Measurements from ENCODE around the gene BTAF1. TPM values are rescaled to one million over a fixed set of nuclear protein-coding genes. Genes with fewer than 3 reads are reported as not detected.

BTAF1 gene
- total and polyA plus RNA-seq, 2 experiments from 2014 or later, result 15.3 to 45.0 TPM

GRCh38 chr10:92003258-92003657 is 79.7 kb downstream of the BTAF1 start:
- WGBS (ENCODE audit: low lambda C conversion rate, missing lambda C conversion rate), result 96% methylated on average over 2 of the region's 2 CpGs
- H3K27me3 ChIP-seq, result no peaks in the 10 kb centered on the region
- H3K9me2 ChIP-seq (replicated peaks; ENCODE audit: insufficient read depth), result no peaks in the 10 kb centered on the region
- no peaks in the 10 kb centered on the region for H3K36me3 ChIP-seq (replicated peaks; ENCODE audit: insufficient read depth, low read depth)
- no peak for DNase-seq (ENCODE audit: low spot score)
- no peaks in the 10 kb centered on the region for H4K20me1 ChIP-seq (ENCODE audit: insufficient read depth, poor library complexity, severe bottlenecking)
- H3K4me3 ChIP-seq, result no peak overlapping the region
- H3K9me3 ChIP-seq (ENCODE audit: low read depth), result no peaks in the 10 kb centered on the region
- H2AFZ ChIP-seq, result no peak overlapping the region
- H3K4me1 ChIP-seq (ENCODE audit: insufficient read depth), result no peaks in the 10 kb centered on the region
- no peak overlapping the region for H3K4me2 ChIP-seq
- H3K27ac ChIP-seq, result no peak overlapping the region
- TF ChIP-seq EZH2phosphoT487 (IDR thresholded peaks at IDR 0.05; ENCODE audit: low read depth, severe bottlenecking, unreplicated experiment) (no peak), EZH2 (IDR thresholded peaks at IDR 0.05; ENCODE audit: borderline replicate concordance) (no peak), CTCF (IDR thresholded peaks at IDR 0.05; ENCODE audit: poor library complexity) (no peak)
- H3K79me2 ChIP-seq, result no peaks in the 10 kb centered on the region

- Histone ChIP-seq H2AFZ (no peak overlapping the region), H4K20me1 (ENCODE audit: insufficient read depth, poor library complexity, severe bottlenecking) (no peaks in the 10 kb centered on the region), H3K27me3 (no peaks in the 10 kb centered on the region), H3K9me2 (replicated peaks; ENCODE audit: insufficient read depth) (no peaks in the 10 kb centered on the region), H3K27ac (no peak overlapping the region), H3K4me3 (no peak overlapping the region), H3K9me3 (ENCODE audit: low read depth) (no peaks in the 10 kb centered on the region), H3K79me2 (no peaks in the 10 kb centered on the region), H3K4me2 (no peak overlapping the region), H3K36me3 (replicated peaks; ENCODE audit: insufficient read depth, low read depth) (no peaks in the 10 kb centered on the region), H3K4me1 (ENCODE audit: insufficient read depth) (no peaks in the 10 kb centered on the region)
- DNase-seq (ENCODE audit: low spot score), result no peak
- TF ChIP-seq EZH2phosphoT487 (IDR thresholded peaks at IDR 0.05; ENCODE audit: low read depth, severe bottlenecking, unreplicated experiment) (no peak), CTCF (IDR thresholded peaks at IDR 0.05; ENCODE audit: poor library complexity) (no peak), EZH2 (IDR thresholded peaks at IDR 0.05; ENCODE audit: borderline replicate concordance) (no peak)
- 95% methylated on average over 1 of the region's 1 CpG for WGBS (ENCODE audit: low lambda C conversion rate, missing lambda C conversion rate)
Observed at GRCh38 chr10:92005978-92006377, 82.4 kb downstream of the BTAF1 start.

DNA sequence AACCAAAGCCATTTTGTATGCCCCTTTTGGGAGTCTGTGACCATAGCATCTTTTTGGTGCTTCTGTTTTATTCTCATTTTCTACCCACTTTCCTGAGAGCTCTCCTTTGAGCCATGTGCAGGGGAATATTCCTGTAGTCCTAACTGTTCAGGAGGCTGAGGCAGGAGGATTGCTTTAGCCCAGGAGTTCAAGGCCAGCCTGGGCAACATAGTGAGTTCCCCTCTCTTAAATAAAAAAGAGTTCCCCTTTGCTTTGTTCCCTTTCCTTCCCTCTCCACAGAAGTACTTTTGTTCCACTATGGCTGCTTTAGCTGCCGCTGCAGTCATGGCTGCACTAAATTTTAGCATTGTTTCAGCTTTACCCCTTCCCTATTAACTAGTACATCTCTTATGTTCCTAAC is 85.9 kb downstream of the BTAF1 start:
- Histone ChIP-seq H3K4me2 (no peak overlapping the region), H3K36me3 (replicated peaks; ENCODE audit: insufficient read depth, low read depth) (no peaks in the 10 kb centered on the region), H2AFZ (no peak overlapping the region), H3K4me1 (ENCODE audit: insufficient read depth) (no peaks in the 10 kb centered on the region), H3K9me3 (ENCODE audit: low read depth) (no peaks in the 10 kb centered on the region), H3K27me3 (no peaks in the 10 kb centered on the region), H3K27ac (no peak overlapping the region), H3K4me3 (no peak overlapping the region), H4K20me1 (ENCODE audit: insufficient read depth, poor library complexity, severe bottlenecking) (no peaks in the 10 kb centered on the region), H3K9me2 (replicated peaks; ENCODE audit: insufficient read depth) (no peaks in the 10 kb centered on the region), H3K79me2 (no peaks in the 10 kb centered on the region)
- no peak for DNase-seq (ENCODE audit: low spot score)
- no peak for TF ChIP-seq CTCF (IDR thresholded peaks at IDR 0.05; ENCODE audit: poor library complexity)
- TF ChIP-seq EZH2 (IDR thresholded peaks at IDR 0.05; ENCODE audit: borderline replicate concordance), result no peak
- no peak for TF ChIP-seq EZH2phosphoT487 (IDR thresholded peaks at IDR 0.05; ENCODE audit: low read depth, severe bottlenecking, unreplicated experiment)
- 95% methylated on average over 1 of the region's 1 CpG for WGBS (ENCODE audit: low lambda C conversion rate, missing lambda C conversion rate)

All from hepatocyte (in vitro differentiated cells).